Astrocyte (in vitro differentiated cells and primary cell): ENCODE results near the gene GPC3. TPM values are rescaled to one million over a fixed set of nuclear protein-coding genes. Genes with fewer than 3 reads are reported as not detected.

Experiments
- DNase-seq: peaks from one replicate; pipeline ENCODE4 v3.0.0-alpha.2; 2010; ENCODE audit warnings: low read depth
- FAIRE-seq: peaks from 2 replicates; lab custom pipeline; 2011; peaks lifted over from hg19 to GRCh38; lab: Jason Lieb, UNC
- H2AFZ ChIP-seq: 2 replicates; pipeline ENCODE4 v1.6.0; 2012; ENCODE audit warnings: low read depth, low read length, inconsistent platforms
- H3K27ac ChIP-seq: 2 replicates; pipeline ENCODE4 v1.5.1; 2011; ENCODE audit warnings: low read depth, low read length, inconsistent platforms
- H3K27me3 ChIP-seq: 2 replicates; pipeline ENCODE4 v1.6.0; 2011; ENCODE audit warnings: low read length, inconsistent platforms; ENCODE audit not compliant: insufficient read depth
- H3K36me3 ChIP-seq: 2 replicates; pipeline ENCODE4 v1.5.1; 2011; ENCODE audit warnings: low read length, inconsistent platforms; ENCODE audit not compliant: insufficient read depth
- H3K4me1 ChIP-seq: 2 replicates; pipeline ENCODE4 v1.5.1; 2011; ENCODE audit warnings: low read length, inconsistent platforms; ENCODE audit not compliant: insufficient read depth
- H3K4me2 ChIP-seq: 2 replicates; pipeline ENCODE4 v1.6.0; 2012; ENCODE audit warnings: low read length, inconsistent platforms
- H3K4me3 ChIP-seq: 2 replicates; pipeline ENCODE4 v1.5.1; 2011; ENCODE audit warnings: low read depth, mild to moderate bottlenecking, low read length, inconsistent platforms; ENCODE audit not compliant: insufficient read depth
- H3K79me2 ChIP-seq: 2 replicates; pipeline ENCODE4 v1.6.0; 2012; ENCODE audit warnings: mild to moderate bottlenecking, low read length, inconsistent platforms; ENCODE audit not compliant: insufficient read depth
- H3K9ac ChIP-seq: 2 replicates; pipeline ENCODE4 v1.6.0; 2012; ENCODE audit warnings: mild to moderate bottlenecking, low read length, inconsistent platforms
- H3K9me3 ChIP-seq: 2 replicates; pipeline ENCODE4 v1.5.1; 2012; ENCODE audit warnings: low read depth, mild to moderate bottlenecking, low read length, inconsistent platforms; ENCODE audit not compliant: insufficient read depth
- H4K20me1 ChIP-seq: 2 replicates; pipeline ENCODE4 v1.6.0; 2012; ENCODE audit warnings: low read length, inconsistent platforms; ENCODE audit not compliant: insufficient read depth
- H3K27ac Mint-ChIP-seq: one replicate; pipeline ENCODE4 v1.8.0; 2021; ENCODE audit warnings: mild to moderate bottlenecking, mixed read lengths; ENCODE audit not compliant: unreplicated experiment
- H3K27me3 Mint-ChIP-seq: one replicate; pipeline ENCODE4 v1.8.0; 2021; ENCODE audit warnings: low read depth, mixed read lengths; ENCODE audit not compliant: unreplicated experiment
- H3K36me3 Mint-ChIP-seq: one replicate; pipeline ENCODE4 v1.8.0; 2021; ENCODE audit warnings: low read depth, mixed read lengths; ENCODE audit not compliant: unreplicated experiment
- H3K4me1 Mint-ChIP-seq: one replicate; pipeline ENCODE4 v1.8.0; 2021; ENCODE audit warnings: low read depth, mixed read lengths; ENCODE audit not compliant: unreplicated experiment
- H3K4me3 Mint-ChIP-seq: one replicate; pipeline ENCODE4 v1.8.0; 2021; ENCODE audit warnings: mild to moderate bottlenecking, moderate library complexity, mixed read lengths; ENCODE audit not compliant: unreplicated experiment
- H3K9me3 Mint-ChIP-seq: one replicate; pipeline ENCODE4 v1.8.0; 2021; ENCODE audit warnings: mild to moderate bottlenecking, mixed read lengths; ENCODE audit not compliant: unreplicated experiment
- CTCF ChIP-seq: IDR thresholded peaks from 2 replicates; pipeline ENCODE4 v1.5.1; 2011; ENCODE audit warnings: low read depth, mild to moderate bottlenecking, inconsistent platforms, low read length, moderate library complexity; ENCODE audit not compliant: insufficient read depth
- EZH2 ChIP-seq: IDR thresholded peaks from 2 replicates; pipeline ENCODE4 v1.6.1; 2012; ENCODE audit warnings: mild to moderate bottlenecking, low read length, inconsistent platforms; ENCODE audit not compliant: insufficient read depth
- total RNA-seq: library from RNA; stranded (reverse); gene quantifications from 2 replicates; pipeline ENCODE4 v1.2.1, GENCODE V29; 2021

Gene GPC3
- total RNA-seq, 1 donor from 2014 or later = 8.2 TPM

- FAIRE-seq (peak; percentile 37), DNase-seq (no peak)
- Histone ChIP-seq H3K4me2 (no peak overlapping the region), H3K27me3 (no peaks in the 10 kb centered on the region), H3K36me3 (no peaks in the 10 kb centered on the region), H3K9ac (no peak overlapping the region), H3K79me2 (no peaks in the 10 kb centered on the region), H3K27ac (no peak overlapping the region), H3K4me1 (no peaks in the 10 kb centered on the region), H3K4me3 (no peak overlapping the region), H2AFZ (no peak overlapping the region), H4K20me1 (no peaks in the 10 kb centered on the region), H3K9me3 (no peaks in the 10 kb centered on the region)
- H3K27me3 Mint-ChIP-seq = no peaks in the 10 kb centered on the region
- TF ChIP-seq EZH2 (no peak), CTCF (no peak)
- peaks cover 10% of the 10 kb centered on the region for H3K4me1 Mint-ChIP-seq
- H3K36me3 Mint-ChIP-seq = no peaks in the 10 kb centered on the region
- H3K9me3 Mint-ChIP-seq = no peaks in the 10 kb centered on the region
- peak overlapping the region; percentile 53 for H3K27ac Mint-ChIP-seq
- no peak overlapping the region for H3K4me3 Mint-ChIP-seq
Measured at GRCh38 chrX:133999031-133999705, 13.8 kb upstream of the GPC3 start.

- H3K9me3 Mint-ChIP-seq = no peaks in the 10 kb centered on the region
- Histone ChIP-seq H3K9me3 (no peaks in the 10 kb centered on the region), H2AFZ (no peak overlapping the region), H3K9ac (no peak overlapping the region), H3K27ac (no peak overlapping the region), H3K4me1 (no peaks in the 10 kb centered on the region), H3K36me3 (no peaks in the 10 kb centered on the region), H4K20me1 (no peaks in the 10 kb centered on the region), H3K27me3 (no peaks in the 10 kb centered on the region), H3K4me3 (no peak overlapping the region), H3K79me2 (no peaks in the 10 kb centered on the region), H3K4me2 (no peak overlapping the region)
- no peak overlapping the region for H3K4me3 Mint-ChIP-seq
- no peaks in the 10 kb centered on the region for H3K27me3 Mint-ChIP-seq
- FAIRE-seq (peak; percentile 80), DNase-seq (no peak)
- TF ChIP-seq EZH2 = no peak
- no peak for TF ChIP-seq CTCF
- H3K27ac Mint-ChIP-seq = no peak overlapping the region
- H3K4me1 Mint-ChIP-seq = peaks cover 6% of the 10 kb centered on the region
- H3K36me3 Mint-ChIP-seq = no peaks in the 10 kb centered on the region
Measured at GRCh38 chrX:133995759-133996158, 10.4 kb upstream of the GPC3 start.

DNA sequence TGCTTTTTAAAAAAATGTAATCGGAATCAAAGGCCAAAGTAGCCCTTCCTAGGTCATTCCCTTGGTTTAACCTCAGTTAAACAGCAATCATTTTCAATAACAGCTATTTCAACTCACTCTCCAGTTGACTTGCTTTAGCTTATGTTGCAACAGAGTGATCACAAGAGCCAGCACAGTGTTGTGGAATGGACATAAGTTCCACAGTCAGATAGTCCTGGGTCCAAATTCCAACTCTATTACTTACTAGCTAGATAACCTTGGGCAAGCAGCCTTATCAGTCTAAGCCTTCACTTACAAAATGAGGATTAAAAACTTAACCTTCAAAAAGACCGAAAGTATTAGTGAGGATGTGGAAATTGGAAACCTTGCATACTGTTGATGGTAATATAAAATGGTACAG, 9.2 kb upstream of the GPC3 start:
- no peak overlapping the region for H3K9ac ChIP-seq
- DNase-seq (no peak), FAIRE-seq (peak; percentile 96)
- no peak overlapping the region for H3K4me3 Mint-ChIP-seq
- H3K4me3 ChIP-seq = no peak overlapping the region
- no peaks in the 10 kb centered on the region for H4K20me1 ChIP-seq
- H2AFZ ChIP-seq = no peak overlapping the region
- H3K27ac Mint-ChIP-seq = no peak overlapping the region
- H3K4me1 Mint-ChIP-seq = peaks cover 6% of the 10 kb centered on the region
- H3K9me3 Mint-ChIP-seq = no peaks in the 10 kb centered on the region
- H3K36me3 ChIP-seq = no peaks in the 10 kb centered on the region
- H3K27me3 Mint-ChIP-seq = no peaks in the 10 kb centered on the region
- TF ChIP-seq CTCF = no peak
- no peak for TF ChIP-seq EZH2
- H3K79me2 ChIP-seq = no peaks in the 10 kb centered on the region
- H3K27me3 ChIP-seq = no peaks in the 10 kb centered on the region
- H3K36me3 Mint-ChIP-seq = no peaks in the 10 kb centered on the region
- H3K4me1 ChIP-seq = no peaks in the 10 kb centered on the region
- no peak overlapping the region for H3K27ac ChIP-seq
- no peak overlapping the region for H3K4me2 ChIP-seq
- H3K9me3 ChIP-seq = no peaks in the 10 kb centered on the region
